HG03565 (cell line): Measurements from ENCODE around the gene VSX1.

Source experiments
- ATAC-seq: cut with Tn5 transposase; IDR thresholded peaks from one replicate; pipeline ENCODE4 v1.9.1; 2021; ENCODE audit warnings: mild to moderate bottlenecking, moderate library complexity; ENCODE audit not compliant: unreplicated experiment

VSX1 gene

DNA sequence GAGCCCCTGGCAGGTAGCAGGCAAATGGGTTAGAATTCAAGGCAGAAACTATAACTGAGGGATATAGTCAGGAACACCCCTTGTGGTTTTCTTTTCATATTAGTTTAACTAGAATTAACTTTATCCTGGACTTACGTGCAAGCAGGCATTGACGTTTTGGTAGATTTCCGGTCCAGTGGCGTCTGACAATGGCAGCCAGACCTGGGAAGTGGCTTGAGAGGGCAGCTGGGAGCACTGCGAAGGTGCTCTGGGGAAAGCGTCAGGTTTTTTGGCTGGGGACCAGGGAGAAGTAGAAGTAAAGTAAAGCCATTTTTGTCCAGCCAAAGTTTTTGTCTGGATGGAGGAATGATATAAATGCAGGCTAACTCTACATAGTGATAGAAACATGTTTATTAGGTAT lies 15.6 kb downstream of the VSX1 start:
- no peak for ATAC-seq

DNA sequence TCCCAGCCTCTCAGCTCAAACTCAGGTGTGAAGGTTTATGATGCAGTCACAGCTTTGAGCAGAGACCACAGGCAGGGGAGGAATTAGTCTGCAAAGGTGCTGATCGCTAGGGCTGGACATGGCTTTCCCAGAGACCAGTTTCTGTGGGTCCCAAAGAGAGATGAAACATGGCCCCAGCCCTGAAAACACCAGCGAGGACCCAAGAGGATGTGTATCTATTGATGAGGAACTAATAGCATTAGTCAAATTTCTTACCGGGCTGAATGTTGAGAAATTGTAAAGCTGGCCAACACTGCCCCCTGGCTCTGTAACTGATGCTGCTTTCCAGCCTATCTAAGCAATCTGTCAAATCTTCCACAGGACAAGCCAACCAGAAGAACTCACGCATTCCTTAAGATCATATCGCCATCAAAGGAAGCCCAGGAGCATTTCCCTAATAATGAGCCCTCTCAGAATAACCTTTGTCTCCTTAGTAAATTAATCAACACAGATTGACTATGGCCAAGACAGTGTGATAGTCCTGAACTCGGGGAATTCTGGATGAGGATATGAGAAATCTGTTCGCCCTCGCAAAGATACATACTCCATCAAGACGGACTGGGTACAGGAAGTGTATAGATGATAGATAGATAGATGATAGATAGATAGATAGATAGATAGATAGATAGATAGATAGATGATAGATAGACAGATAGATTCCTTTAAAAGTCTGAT lies 16.2 kb downstream of the VSX1 start:
- ATAC-seq = no peak

DNA sequence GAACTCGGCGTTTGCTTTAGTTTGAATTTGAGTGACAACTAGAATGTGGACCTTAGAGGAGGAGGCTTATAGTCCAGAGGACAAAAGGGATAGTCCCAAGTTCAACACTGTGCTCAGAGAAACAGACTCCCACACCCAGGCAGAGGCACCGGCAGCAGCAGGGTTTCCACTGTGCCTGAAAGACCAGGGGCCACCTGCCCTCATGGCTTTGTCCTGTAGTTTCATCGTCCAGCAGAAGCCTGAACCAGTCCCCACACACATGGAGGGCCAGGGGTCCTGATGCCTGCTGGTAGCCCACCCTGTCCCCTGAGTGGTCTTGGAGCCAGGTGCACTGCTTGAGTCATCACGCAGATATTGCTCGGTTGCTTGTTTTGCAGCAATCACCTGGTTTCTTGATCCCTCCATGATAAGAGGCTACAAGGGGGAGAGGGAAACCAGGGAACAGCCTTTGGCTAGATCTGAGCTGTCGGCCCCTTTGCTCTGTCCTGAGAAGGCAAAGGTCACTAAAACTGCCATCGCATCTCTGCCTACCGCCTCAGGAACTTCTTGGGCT lies 16.8 kb downstream of the VSX1 start:
- no peak for ATAC-seq

DNA sequence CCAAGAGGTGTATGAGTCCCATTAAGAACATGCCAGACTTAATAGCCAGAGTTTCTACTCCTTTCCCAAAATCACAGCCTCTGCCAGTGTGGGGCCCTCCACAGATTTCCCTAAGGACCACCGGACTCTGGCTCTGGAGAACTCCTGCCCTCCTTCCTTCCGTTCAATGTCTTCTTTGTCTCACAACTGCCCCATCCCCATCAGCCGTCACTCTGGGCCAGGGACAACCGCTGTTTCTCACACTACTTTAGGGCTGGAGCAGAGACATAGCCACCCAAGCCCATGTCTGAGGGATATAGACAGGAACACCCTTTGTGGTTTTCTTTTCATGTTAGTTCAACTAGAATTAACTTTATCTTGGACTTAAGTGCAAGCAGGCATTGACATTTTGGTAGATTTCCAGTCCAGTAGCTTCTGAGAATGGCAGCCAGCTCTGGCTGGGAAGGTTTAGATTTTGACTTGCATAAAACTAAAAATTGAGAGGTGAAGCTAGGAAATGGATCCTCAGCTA lies 17.3 kb downstream of the VSX1 start:
- no peak for ATAC-seq

DNA sequence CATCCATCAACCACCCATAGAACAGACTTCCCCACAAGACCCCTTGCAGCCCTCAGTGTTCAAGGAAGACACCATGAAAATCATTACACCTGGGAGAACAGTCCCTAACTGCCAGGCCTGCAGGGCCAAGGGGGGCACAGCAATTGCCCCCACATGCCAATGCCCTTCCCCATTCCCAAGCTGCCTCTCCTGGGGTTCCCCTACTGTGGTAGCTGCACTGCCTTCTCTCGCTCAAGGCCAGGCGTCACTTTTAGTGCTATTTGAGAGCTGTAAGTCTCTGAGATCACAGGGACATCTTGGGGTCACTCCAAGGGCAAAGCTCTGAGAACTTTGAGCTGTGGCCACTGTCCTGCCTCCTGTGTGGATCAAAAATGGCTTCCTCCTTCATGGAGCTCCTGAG lies 18.0 kb downstream of the VSX1 start:
- no peak for ATAC-seq

DNA sequence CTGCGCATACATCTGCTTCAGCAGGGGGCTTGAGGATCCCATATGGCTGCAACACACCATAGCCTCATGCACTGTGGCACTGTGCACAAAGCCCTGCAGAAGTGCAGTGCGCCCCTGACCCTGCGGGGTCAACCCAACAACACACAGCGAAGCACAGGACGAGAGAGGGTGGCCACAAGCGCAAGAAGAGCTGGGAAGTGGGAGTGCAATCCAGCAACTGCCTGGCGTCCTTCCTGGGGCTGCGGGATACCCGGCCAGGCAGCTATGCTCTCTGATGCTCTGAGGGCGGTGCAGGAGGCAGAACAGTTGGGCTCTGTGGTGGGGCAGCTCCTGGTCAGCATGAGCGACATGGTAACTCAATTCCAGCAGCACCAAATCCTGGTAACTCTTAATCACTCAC lies 18.4 kb downstream of the VSX1 start:
- no peak for ATAC-seq

DNA sequence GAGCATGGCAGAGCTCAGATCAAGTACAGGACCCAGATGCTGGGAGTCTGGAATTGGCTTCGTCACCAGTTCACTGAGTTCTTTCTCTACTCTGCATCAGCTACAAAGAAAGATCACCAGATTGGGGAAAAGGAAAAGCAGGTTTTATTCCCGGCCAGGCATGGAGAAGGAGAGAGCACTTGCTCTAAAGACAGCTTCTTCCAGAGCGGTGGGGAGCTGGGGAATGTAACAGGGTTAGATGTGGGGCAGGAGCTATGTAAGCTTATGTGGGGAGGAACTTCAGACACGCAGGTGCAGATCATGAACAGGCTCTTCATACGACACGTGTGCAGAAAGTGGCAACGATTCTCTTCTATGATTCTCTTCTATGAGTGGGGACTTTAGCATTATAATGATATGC lies 19.1 kb downstream of the VSX1 start:
- ATAC-seq = no peak

DNA sequence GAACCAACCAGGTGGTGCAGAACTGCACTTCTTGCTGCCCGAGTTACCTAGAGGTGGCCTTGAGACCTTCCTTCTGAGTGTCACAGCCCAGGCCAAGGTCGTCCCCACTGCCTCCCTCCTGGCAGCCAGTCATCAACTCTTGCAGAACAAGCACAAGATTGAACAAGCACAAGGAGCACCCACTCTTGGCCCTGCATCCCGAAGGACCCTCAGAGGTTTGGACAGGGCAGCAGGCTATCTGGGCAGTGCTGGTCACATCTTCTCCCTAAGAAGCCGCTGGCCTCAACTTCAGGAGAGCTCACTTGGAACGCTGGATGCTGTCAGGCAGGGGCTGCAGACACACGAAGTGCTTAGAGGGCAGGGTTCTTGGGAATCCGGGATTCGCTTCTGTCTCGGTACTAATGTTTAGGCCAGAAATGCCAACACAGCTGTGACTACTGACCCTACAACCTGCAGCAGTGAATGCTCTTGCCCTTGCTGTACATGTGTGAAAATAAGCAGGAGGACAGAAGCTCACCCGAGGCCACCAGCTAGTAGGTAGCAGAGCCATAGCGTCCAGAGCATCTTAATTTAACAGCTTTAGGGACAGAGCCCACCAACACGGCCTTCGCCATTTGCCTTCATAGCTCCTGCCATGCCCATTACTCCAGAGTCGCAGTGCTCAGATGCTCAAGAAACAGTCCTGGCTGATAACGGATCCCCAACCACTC lies 20.0 kb downstream of the VSX1 start:
- ATAC-seq = no peak

DNA sequence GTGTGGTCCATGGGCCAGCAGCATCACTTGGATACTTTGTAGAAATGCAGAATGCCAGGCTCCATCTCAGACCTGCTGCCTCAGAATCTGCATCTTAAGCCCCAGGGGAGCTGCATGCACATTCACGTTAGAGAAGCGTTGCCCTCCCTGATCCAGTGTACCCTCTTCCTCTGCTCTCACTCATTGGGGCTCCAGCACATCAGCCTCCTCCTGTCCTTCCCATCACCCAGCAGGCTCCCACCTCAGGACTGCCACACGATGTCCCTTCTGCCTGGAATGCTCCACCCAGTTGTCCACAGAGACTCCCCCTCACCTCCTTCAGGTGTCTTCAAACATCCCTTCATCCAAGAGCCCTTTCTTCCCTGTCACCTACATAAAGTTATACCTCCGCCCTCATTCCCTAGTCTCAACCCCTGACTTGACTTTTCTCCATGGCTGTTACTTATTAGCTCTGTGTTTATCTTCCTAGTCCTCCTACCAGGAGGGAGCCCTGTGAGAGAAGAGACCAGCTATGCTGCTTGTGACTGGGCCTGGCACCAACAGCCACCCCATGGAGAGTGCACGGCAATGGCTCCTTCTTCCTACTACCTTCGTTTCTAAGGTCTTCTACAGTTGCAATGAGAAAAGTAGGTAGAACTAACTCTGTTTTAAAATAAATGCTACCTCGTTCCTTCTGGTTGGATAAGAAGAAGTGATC lies 20.7 kb downstream of the VSX1 start:
- ATAC-seq = no peak

DNA sequence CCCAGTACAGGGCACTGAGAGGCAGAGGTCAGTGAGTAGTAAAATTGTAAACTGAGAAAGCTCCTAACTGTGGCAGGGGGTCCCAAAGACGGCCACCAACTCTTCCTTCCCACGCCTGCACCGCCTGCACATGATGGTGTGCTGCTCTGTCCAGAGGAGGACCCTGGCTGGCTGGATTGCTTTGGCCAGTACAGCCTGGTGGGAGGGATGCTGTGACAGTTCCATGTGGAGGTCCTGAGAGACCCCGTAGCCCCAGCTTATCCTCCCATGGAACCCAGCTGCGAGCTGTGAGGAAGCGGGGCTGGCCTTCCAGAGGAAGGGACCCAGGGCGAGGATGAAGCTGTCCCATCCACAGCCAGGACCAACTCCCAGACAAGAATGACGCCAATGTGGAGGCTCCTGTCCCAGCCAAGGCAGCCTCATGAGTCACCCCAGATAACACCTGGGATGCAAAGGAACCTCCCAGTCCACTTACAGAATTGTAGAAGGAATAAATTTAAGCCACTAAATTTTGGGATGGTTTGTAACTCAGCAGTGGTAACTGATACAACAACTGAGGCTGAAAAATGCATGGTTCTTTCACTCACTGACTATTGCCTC lies 22.0 kb downstream of the VSX1 start:
- no peak for ATAC-seq

DNA sequence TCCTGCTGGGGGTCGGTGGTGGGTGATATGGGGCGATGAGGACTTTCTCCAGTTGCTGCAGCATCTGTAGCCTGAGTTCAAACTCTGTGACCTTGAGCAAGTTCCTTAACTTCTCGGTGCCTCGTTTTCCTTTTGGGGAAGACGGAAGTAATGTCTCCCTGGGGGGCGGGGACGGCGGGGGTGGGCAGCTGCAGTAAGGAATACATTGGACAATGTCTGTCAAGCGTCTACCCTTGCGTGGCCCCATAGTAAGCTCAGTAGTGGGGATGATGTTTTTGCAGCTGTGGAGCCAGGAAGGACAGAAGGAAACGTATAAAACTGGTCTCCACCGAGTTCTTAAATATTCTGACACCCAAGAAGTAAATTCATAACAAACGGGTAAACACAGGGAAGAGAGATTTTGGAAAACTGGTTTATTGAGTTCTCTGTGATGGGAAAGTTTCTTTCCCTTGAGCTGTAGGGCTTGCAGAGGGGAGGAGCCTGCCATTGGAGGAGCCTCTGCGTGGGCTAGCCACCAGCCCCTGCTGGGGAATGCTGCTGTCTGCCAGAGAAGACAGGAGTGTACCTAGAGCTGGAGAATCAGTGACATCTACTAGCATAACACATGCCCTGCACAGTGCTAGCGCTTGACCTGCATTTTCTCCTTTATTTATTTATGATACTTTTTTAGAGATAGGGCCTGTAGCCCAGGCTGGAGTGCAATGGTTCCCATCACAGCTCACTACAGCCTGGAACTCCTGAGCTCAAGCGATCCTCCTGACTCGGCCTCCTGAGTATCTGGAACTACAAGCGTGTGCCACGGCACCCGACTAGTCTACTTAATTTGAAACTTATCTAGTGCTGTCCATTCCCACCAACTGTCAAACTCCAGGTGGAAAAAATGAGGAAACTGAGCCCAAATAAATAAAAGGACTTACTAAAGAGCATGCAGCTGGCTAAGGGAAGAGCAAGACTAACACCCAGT lies 22.8 kb downstream of the VSX1 start:
- no peak for ATAC-seq

DNA sequence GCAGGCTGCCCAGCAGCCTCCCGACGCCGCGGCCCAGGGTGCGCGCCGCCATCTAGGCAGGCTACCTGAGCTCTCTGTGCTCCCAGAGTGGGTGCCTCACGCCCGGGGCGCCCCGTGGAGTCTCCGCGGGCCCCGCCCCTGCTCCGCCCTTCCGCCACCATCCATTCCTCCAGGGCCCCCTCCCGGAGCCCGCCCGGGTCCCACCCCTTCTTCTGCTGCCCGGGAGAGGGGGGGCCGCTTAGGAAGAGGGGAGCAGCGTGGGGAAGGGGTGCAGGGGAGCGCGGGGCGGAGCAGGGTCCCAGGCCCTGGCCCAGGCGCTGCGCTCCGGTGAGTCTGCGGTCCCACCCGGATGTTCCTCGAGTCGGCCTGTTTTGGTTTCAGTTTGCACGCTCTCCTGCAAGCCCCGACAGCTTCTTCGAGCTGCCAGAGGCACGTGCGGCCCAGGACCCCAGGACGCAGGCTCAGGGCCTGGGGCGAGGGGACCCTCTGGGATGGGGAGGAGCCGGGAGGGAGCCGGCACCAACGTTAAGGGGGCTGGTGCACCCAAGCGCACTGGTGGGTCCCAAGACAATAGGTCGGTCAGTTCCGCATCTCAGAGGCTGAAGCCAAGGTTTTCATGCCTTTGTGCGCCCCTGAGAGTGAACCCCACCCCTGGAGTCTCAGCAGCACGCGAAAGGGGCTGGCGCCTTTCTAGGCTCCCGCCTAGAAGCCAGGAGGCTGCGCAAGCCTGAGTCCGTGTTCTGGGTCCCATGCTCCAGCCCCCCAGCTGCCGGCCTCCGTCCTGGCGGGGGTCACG lies 23.7 kb downstream of the VSX1 start, which contains the start of gene ACSS1:
Gene ACSS1, minus strand, starts transcription at position 89 of the 796 bp plus-strand sequence. Its CDS starts 37 bp downstream, at position 52.
- ATAC-seq = peak; percentile 52

DNA sequence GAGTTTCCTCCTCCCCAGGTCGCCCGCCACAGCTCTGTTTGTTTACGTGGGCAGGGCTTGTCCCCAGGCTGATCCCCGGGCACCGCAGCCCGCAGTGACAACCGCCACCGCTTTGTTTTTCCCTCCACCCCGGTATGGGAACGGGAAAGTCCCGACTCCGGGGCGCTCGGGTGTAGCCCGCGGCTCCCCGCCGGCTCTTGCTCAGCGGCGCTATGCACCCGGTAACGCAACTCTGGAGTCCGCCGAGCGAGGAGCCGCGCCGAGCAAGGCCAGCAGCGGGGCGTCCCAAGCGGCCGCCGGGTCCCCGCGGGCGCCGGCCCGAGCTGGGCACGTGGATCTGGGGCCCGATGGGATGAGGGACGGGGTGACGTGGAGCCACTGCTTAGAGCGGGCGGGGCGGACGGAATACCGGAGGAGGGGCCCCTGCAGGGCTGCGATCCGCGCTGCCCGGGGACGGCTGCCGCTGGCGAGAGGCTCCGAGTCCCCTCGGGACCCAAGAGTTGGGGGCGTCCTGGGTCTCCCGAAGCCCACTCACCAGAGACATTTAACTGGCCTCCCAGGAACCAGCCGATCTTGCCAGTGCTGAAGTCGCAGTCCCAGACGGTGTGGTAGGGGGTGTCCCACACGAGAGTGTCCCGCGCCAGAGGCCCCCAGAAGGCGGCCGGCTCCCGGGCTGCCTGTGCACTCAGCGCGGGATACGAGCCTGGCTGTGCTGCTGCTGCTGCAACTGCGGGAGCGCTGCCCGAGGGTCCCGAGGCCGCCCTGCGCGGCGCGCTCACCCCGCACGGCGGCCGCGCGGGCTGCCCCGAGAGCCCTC lies 24.5 kb downstream of the VSX1 start:
- peak; percentile 26 for ATAC-seq

DNA sequence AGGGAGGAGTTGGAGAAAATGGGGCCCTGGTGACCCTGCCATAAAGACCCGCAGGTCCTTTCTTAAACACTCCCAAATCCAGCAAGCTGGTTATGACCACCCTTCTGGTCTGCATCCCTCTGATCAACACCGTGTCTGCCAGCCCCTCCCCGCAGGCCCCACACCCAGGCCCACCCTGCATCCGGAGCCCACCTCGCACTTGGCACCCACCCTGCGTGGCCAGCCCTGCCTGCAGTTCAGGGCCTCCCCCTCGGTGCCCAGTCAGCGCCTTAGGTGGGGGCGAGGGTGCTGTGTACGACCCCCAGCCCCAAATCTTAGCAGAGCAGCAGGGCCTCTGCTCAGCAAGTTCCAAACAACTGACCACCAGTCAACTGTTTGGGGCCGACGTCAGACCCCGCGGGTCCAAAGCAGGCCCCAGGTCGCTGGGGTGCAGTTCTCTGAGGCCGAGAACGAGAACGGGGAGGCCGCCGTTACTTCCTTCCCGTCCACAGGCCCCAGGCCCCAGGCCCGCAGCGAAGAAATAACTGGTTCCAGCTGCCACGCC lies 25.2 kb downstream of the VSX1 start:
- peak; percentile 11 for ATAC-seq

DNA sequence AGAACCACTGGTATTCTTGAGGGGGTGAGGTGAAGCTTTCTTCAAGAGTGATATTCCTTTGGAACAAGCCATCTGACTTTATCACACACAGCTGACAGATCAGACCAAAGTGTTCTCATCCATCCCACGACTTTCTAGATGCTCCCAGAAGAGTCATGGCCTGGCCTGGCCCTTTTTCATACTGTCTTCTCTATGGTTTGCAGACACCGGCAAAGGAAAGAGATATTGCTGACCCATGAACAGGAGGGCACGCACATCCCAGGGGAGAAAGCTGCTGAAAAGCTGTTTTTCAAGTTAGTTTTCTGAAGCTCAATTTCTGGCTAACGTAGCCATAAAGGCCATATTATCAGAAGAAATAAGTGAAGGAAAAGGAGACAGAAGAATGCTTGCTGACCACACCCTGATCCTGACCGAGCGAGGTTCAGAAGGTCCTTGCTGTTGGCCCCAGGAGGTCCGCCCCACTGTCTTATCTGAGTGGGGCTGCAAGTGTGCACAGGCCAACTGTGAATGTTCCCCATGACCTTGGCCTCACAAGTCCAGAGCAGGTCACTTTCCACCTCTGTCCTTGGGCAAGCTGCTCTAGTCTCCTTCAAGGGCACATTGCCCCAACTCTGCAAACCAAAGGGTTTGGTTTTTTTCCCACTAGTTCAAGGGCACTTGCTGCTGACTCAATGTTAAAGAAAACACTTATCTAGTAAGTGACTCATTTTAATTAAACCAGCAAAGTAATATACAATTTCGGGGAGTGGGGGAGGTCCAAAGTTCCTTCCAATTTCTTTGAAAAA lies 26.0 kb downstream of the VSX1 start:
- no peak for ATAC-seq

DNA sequence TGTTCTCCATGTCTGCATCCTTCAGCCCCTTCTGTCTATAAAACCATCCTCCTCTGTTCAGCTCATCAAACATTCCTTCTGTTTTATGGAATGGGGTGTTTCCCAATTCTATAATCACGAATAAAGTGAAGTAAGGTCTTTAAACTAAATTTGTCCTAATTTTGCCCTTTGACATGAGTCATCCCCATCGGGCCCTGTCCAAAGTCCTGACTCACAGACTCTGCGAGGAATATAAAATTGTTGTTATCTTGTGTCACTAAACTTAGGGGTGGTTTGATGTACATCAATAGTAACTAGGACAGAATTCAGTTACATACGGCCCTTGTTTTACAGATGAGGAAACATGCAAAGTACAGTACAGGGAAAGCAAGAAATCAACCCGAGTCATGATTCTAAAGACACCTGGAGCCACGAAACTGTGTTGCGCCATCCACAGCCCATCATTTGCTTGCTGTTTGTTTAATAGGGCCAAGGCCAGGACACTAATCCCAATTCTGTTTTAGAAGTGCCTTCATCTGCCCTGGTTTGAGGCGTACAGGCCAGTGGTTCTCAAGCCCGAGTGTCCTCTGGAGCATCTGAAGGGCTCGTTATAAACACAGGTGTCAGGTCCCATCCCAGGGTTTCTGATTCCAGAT lies 26.8 kb downstream of the VSX1 start:
- ATAC-seq = no peak
